Measurements from ENCODE around the gene SMG6.

GRCh38 chr17:2212400-2212981 lies 91.1 kb downstream of the SMG6 start:
- TF ChIP-seq EZH2 (IDR thresholded peaks at IDR 0.05; ENCODE audit: insufficient read depth, poor library complexity, severe bottlenecking) (no peak), EZH2phosphoT487 (IDR thresholded peaks at IDR 0.05; ENCODE audit: insufficient read depth, low read depth) (no peak)
